ENCODE data around the gene GTF2H1. TPM values are rescaled to one million over a fixed set of nuclear protein-coding genes. Genes with fewer than 3 reads are reported as not detected.
"Not testable (repeated sequence)": the region's sequence is repeated elsewhere in the genome, so short reads cannot be mapped to it uniquely, and the experiment has no call there.

Gene GTF2H1
- total RNA-seq, 8 experiments from 2014 or later = 22.9 to 88.8 (median 41.7) TPM

GRCh38 chr11:18394275-18394927 lies 72.0 kb downstream of the GTF2H1 start, which contains the start of gene LDHA:
TSS of gene LDHA (plus strand) at chr11:18394563. CDS start at chr11:18396843, 2,280 bp downstream.
- in situ Hi-C loops (cut with MboI; ENCODE audit: low pct_unique_long_range_greater_than_20kb in 2 of 9, low sequenced_read_pairs in 9 of 9, unreplicated experiment in 9 of 9) = no loop called here
- peak within 1 kb of the TSS; percentile 59 to 73 for H3K27ac ChIP-seq
- WGBS, 10 experiments = 0 to 20% (median 0%) methylated on average over 2 to 6 of the region's 60 CpGs; no CpG with 5 or more reads in 6 of the 10 experiments
- H3K4me3 ChIP-seq = peak within 1 kb of the TSS; percentile 43 to 68 (median 46)
- H3K4me1 ChIP-seq (replicated peaks in 1 of 2) = peaks cover 11 to 12% of the 10 kb centered on the region in 2 donors
- ATAC-seq (replicated peaks in 6 of 8) = peak; percentile 21 to 72 (median 58)

GRCh38 chr11:18394928-18395734 lies 72.8 kb downstream of the GTF2H1 start:
- Histone ChIP-seq H3K4me1 (replicated peaks in 1 of 2) (peaks cover 11 to 12% of the 10 kb centered on the region in 2 donors), H3K4me3 (peak overlapping the region; percentile 43 to 68 (median 46)), H3K27ac (peak overlapping the region; percentile 59 to 73)
- peak in 1 of 8 experiments; percentile 0 for ATAC-seq (replicated peaks in 6 of 8)
- in situ Hi-C loops (cut with MboI; ENCODE audit: low pct_unique_long_range_greater_than_20kb in 2 of 9, low sequenced_read_pairs in 9 of 9, unreplicated experiment in 9 of 9) = no loop called here
- WGBS, 10 experiments = 0 to 18% (median 0%) methylated on average over 1 to 13 of the region's 36 CpGs; no CpG with 5 or more reads in 2 of the 10 experiments

GRCh38 chr11:18395735-18396504 lies 73.6 kb downstream of the GTF2H1 start:
- in situ Hi-C loops (cut with MboI; ENCODE audit: low pct_unique_long_range_greater_than_20kb in 2 of 9, low sequenced_read_pairs in 9 of 9, unreplicated experiment in 9 of 9) = no loop called here
- peaks cover 11 to 12% of the 10 kb centered on the region in 2 donors for H3K4me1 ChIP-seq (replicated peaks in 1 of 2)
- peak overlapping the region; percentile 43 to 68 (median 46) for H3K4me3 ChIP-seq
- peak overlapping the region; percentile 70 to 73 for H3K27ac ChIP-seq
- WGBS, 10 experiments = 0 to 10% (median 0%) methylated on average over 1 to 24 of the region's 46 CpGs
- peak; percentile 49 to 94 (median 91) for ATAC-seq (replicated peaks in 6 of 8)

GRCh38 chr11:18397921-18398320 lies 75.6 kb downstream of the GTF2H1 start:
- no peak overlapping the region for H3K4me3 ChIP-seq
- 67 to 100% (median 94%) methylated on average over 1 to 3 of the region's 3 CpGs; no CpG with 5 or more reads in 3 of the 10 experiments for WGBS, 10 experiments
- no peak overlapping the region for H3K27ac ChIP-seq
- in situ Hi-C loops (cut with MboI; ENCODE audit: low pct_unique_long_range_greater_than_20kb in 2 of 9, low sequenced_read_pairs in 9 of 9, unreplicated experiment in 9 of 9) = no loop called here
- peaks cover 11 to 12% of the 10 kb centered on the region in 2 donors for H3K4me1 ChIP-seq (replicated peaks in 1 of 2)
- no peak for ATAC-seq (replicated peaks in 6 of 8)

GRCh38 chr11:18401077-18401476 lies 78.7 kb downstream of the GTF2H1 start:
- ATAC-seq (replicated peaks in 6 of 8); H3K27ac ChIP-seq; H3K4me3 ChIP-seq; H3K4me1 ChIP-seq (replicated peaks in 1 of 2); in situ Hi-C loops (cut with MboI; ENCODE audit: low pct_unique_long_range_greater_than_20kb in 2 of 9, low sequenced_read_pairs in 9 of 9, unreplicated experiment in 9 of 9): not testable (repeated sequence)
- WGBS, 10 experiments = 84 to 100% (median 96%) methylated on average over 2 to 9 of the region's 9 CpGs

GRCh38 chr11:18404062-18404461 lies 81.7 kb downstream of the GTF2H1 start:
- 92 to 100% (median 93%) methylated on average over 1 to 4 of the region's 4 CpGs; no CpG with 5 or more reads in 2 of the 10 experiments for WGBS, 10 experiments
- H3K4me3 ChIP-seq = no peak overlapping the region
- no peaks in the 10 kb centered on the region for H3K4me1 ChIP-seq (replicated peaks in 1 of 2)
- no peak for ATAC-seq (replicated peaks in 6 of 8)
- no peak overlapping the region for H3K27ac ChIP-seq
- in situ Hi-C loops (cut with MboI; ENCODE audit: low pct_unique_long_range_greater_than_20kb in 2 of 9, low sequenced_read_pairs in 9 of 9, unreplicated experiment in 9 of 9) = no loop called here

GRCh38 chr11:18407400-18407799 lies 85.0 kb downstream of the GTF2H1 start:
- ATAC-seq (replicated peaks in 6 of 8); H3K4me1 ChIP-seq (replicated peaks in 1 of 2); in situ Hi-C loops (cut with MboI; ENCODE audit: low pct_unique_long_range_greater_than_20kb in 2 of 9, low sequenced_read_pairs in 9 of 9, unreplicated experiment in 9 of 9); H3K27ac ChIP-seq; H3K4me3 ChIP-seq: not testable (repeated sequence)
- WGBS, 10 experiments = 20 to 100% (median 95%) methylated on average over 1 to 3 of the region's 3 CpGs; no CpG with 5 or more reads in 5 of the 10 experiments

- Histone ChIP-seq H3K27ac (no peak overlapping the region), H3K4me1 (replicated peaks in 1 of 2) (no peaks in the 10 kb centered on the region), H3K4me3 (no peak overlapping the region)
- peak in 3 of 8 experiments; percentile 4 to 25 (median 8) for ATAC-seq (replicated peaks in 6 of 8)
- WGBS, 10 experiments = 93 to 100% (median 100%) methylated on average over 1 to 8 of the region's 9 CpGs; no CpG with 5 or more reads in 1 of the 10 experiments
- in situ Hi-C loops (cut with MboI; ENCODE audit: low pct_unique_long_range_greater_than_20kb in 2 of 9, low sequenced_read_pairs in 9 of 9, unreplicated experiment in 9 of 9) = no loop called here
Observed at GRCh38 chr11:18408558-18409291, 86.4 kb downstream of the GTF2H1 start.

- H3K4me3 ChIP-seq = no peak overlapping the region
- in situ Hi-C loops (cut with MboI; ENCODE audit: low pct_unique_long_range_greater_than_20kb in 2 of 9, low sequenced_read_pairs in 9 of 9, unreplicated experiment in 9 of 9) = no loop called here
- H3K4me1 ChIP-seq (replicated peaks in 1 of 2) = no peaks in the 10 kb centered on the region
- WGBS, 10 experiments = 50 to 100% (median 73%) methylated on average over 1 to 2 of the region's 3 CpGs; no CpG with 5 or more reads in 5 of the 10 experiments
- no peak for ATAC-seq (replicated peaks in 6 of 8)
- H3K27ac ChIP-seq = no peak overlapping the region
Observed at GRCh38 chr11:18416459-18416858, 94.1 kb downstream of the GTF2H1 start.

Other genes with a start within 250 kb of the GTF2H1 start
- 10 to 100 TPM in 7 of 8 experiments, 1 to 10 TPM in 1; 7.5 to 36.2 (median 27.3) TPM for gene SAAL1, start 216.5 kb upstream of the GTF2H1 start, total RNA-seq
- under 1 TPM in 2 of 8 experiments, not detected in 6; 0.24 to 0.49 TPM for gene MRGPRX3, start 190.0 kb upstream of the GTF2H1 start, total RNA-seq
- gene MRGPRX4, start 149.7 kb upstream of the GTF2H1 start, total RNA-seq = under 1 TPM in 1 of 8 experiments, not detected in 7; 0.20 TPM
- gene SAA4, start 85.8 kb upstream of the GTF2H1 start, total RNA-seq = not detected
- gene SAA2, start 73.9 kb upstream of the GTF2H1 start, total RNA-seq = 1 to 10 TPM in 1 of 8 experiments, under 1 TPM in 3, not detected in 4; 0.29 to 1.1 (median 0.65) TPM
- gene SAA1, start 56.3 kb upstream of the GTF2H1 start, total RNA-seq = 1 to 10 TPM in 1 of 8 experiments, not detected in 7; 1.7 TPM
- gene HPS5, start 427 bp upstream of the GTF2H1 start, total RNA-seq = 10 to 100 TPM; 12.9 to 33.2 (median 19.0) TPM
- 100 to 1,000 TPM; 227 to 767 (median 525) TPM for gene LDHA, start 72.0 kb downstream of the GTF2H1 start, total RNA-seq
- gene LDHC, start 89.8 kb downstream of the GTF2H1 start, total RNA-seq = 1 to 10 TPM in 1 of 8 experiments, not detected in 7; 2.4 TPM
- under 1 TPM; 0.09 to 0.91 (median 0.29) TPM for gene LDHAL6A, start 133.3 kb downstream of the GTF2H1 start, total RNA-seq
- gene TSG101, start 204.4 kb downstream of the GTF2H1 start, total RNA-seq = 100 to 1,000 TPM in 1 of 8 experiments, 10 to 100 TPM in 7; 57.3 to 100 (median 86.0) TPM

All from motor neuron (in vitro differentiated cells).